Loucy (cell line): ENCODE results near the gene EIF3F.

ENCODE experiments used
- H2AFZ ChIP-seq: fragments of 200-600 bp; sonication (generic); 2 replicates; pipeline ENCODE4 v1.6.0; 2016; ENCODE audit warnings: antibody characterized with exemption, mild to moderate bottlenecking, low read length, moderate library complexity
- H3F3A ChIP-seq: fragments of 200-600 bp; 2 replicates; pipeline ENCODE4 v1.6.0; 2016; ENCODE audit warnings: antibody characterized with exemption, low read depth, mild to moderate bottlenecking
- H3K27me3 ChIP-seq: fragments of 200-600 bp; sonication (generic); 2 replicates; pipeline ENCODE4 v1.6.1; 2014; ENCODE audit warnings: low read length, mild to moderate bottlenecking; ENCODE audit not compliant: insufficient read depth, poor library complexity, severe bottlenecking
- H3K36me3 ChIP-seq: fragments of 200-600 bp; sonication (generic); 2 replicates; pipeline ENCODE4 v1.6.1; 2016; ENCODE audit warnings: low read length; ENCODE audit not compliant: insufficient read depth
- H3K4me1 ChIP-seq: fragments of 200-600 bp; sonication (generic); 2 replicates; pipeline ENCODE4 v1.5.1; 2014; ENCODE audit warnings: low read length, mild to moderate bottlenecking; ENCODE audit not compliant: insufficient read depth, poor library complexity, severe bottlenecking
- H3K4me2 ChIP-seq: fragments of 200-600 bp; sonication (generic); 2 replicates; pipeline ENCODE4 v1.6.0; 2014; ENCODE audit warnings: antibody characterized with exemption, low read length, low read depth, mild to moderate bottlenecking; ENCODE audit not compliant: poor library complexity, severe bottlenecking
- H3K4me3 ChIP-seq: fragments of 200-600 bp; sonication (generic); 2 replicates; pipeline ENCODE4 v1.5.1; 2014; ENCODE audit warnings: low read length, mild to moderate bottlenecking, mixed read lengths; ENCODE audit not compliant: poor library complexity, severe bottlenecking
- H3K79me2 ChIP-seq: fragments of 200-600 bp; sonication (generic); 2 replicates; pipeline ENCODE4 v1.6.1; 2014; ENCODE audit warnings: low read length; ENCODE audit not compliant: insufficient read depth
- H3K9ac ChIP-seq: fragments of 200-600 bp; sonication (generic); 2 replicates; pipeline ENCODE4 v1.6.0; 2014; ENCODE audit warnings: mild to moderate bottlenecking, low read depth, low read length, moderate library complexity; ENCODE audit not compliant: poor library complexity, severe bottlenecking
- H3K9me2 ChIP-seq: fragments of 200-600 bp; sonication (generic); replicated peaks from 2 replicates; pipeline ENCODE4 v1.6.1; 2016; ENCODE audit warnings: low read depth, low read length, mixed read lengths
- H3K9me3 ChIP-seq: fragments of 200-600 bp; sonication (generic); 2 replicates; pipeline ENCODE4 v1.6.1; 2014; ENCODE audit warnings: mild to moderate bottlenecking, antibody characterized with exemption, low read length, low read depth; ENCODE audit not compliant: insufficient read depth
- H4K20me1 ChIP-seq: fragments of 200-600 bp; sonication (generic); 2 replicates; pipeline ENCODE4 v1.6.0; 2014; ENCODE audit warnings: antibody characterized with exemption, low read length, mild to moderate bottlenecking; ENCODE audit not compliant: insufficient read depth, poor library complexity, severe bottlenecking
- EZH2phosphoT487 ChIP-seq: fragments of 200-600 bp; IDR thresholded peaks from 2 replicates; pipeline ENCODE4 v1.6.1; 2018; ENCODE audit warnings: antibody characterized with exemption, mild to moderate bottlenecking, moderate library complexity, borderline replicate concordance
- TF ChIP-seq, protein P1 (sequence below): fragments of 200-600 bp; sonication (generic); conservative IDR thresholded peaks from 2 replicates; pipeline ENCODE4 v1.5.1; 2014; ENCODE audit warnings: mild to moderate bottlenecking, antibody characterized with exemption, low read length

The EIF3F gene

DNA sequence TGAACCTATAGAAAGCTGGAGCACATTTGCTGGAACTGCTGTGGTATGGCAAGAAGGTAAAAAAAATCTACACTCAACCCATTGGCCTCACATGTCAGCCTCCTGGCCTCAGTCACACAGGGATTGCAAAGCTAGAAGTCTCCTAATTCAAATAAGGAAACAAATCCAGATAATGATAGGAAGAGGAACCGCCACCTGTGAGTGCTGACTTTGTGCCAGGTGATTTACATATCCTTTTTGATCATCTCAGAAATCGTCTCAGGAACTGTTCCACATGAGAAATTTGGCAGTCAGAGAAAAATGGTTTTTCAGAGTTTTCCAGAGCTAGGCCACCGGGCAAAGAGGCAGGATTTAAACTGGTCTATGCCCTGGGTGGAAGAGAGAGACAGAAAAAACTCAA is 22.9 kb upstream of the EIF3F start:
- Histone ChIP-seq H3K4me3 (no peak overlapping the region), H3K79me2 (no peaks in the 10 kb centered on the region), H3K9me2 (no peaks in the 10 kb centered on the region), H3K4me2 (no peak overlapping the region), H3K9me3 (no peaks in the 10 kb centered on the region), H3K9ac (no peak overlapping the region), H3K27me3 (no peaks in the 10 kb centered on the region), H3K36me3 (no peaks in the 10 kb centered on the region), H3K4me1 (no peaks in the 10 kb centered on the region), H2AFZ (no peak overlapping the region), H4K20me1 (no peaks in the 10 kb centered on the region), H3F3A (no peaks in the 10 kb centered on the region)
- TF ChIP-seq, protein P1, sequence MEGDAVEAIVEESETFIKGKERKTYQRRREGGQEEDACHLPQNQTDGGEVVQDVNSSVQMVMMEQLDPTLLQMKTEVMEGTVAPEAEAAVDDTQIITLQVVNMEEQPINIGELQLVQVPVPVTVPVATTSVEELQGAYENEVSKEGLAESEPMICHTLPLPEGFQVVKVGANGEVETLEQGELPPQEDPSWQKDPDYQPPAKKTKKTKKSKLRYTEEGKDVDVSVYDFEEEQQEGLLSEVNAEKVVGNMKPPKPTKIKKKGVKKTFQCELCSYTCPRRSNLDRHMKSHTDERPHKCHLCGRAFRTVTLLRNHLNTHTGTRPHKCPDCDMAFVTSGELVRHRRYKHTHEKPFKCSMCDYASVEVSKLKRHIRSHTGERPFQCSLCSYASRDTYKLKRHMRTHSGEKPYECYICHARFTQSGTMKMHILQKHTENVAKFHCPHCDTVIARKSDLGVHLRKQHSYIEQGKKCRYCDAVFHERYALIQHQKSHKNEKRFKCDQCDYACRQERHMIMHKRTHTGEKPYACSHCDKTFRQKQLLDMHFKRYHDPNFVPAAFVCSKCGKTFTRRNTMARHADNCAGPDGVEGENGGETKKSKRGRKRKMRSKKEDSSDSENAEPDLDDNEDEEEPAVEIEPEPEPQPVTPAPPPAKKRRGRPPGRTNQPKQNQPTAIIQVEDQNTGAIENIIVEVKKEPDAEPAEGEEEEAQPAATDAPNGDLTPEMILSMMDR, result no peak
- TF ChIP-seq EZH2phosphoT487, result no peak

DNA sequence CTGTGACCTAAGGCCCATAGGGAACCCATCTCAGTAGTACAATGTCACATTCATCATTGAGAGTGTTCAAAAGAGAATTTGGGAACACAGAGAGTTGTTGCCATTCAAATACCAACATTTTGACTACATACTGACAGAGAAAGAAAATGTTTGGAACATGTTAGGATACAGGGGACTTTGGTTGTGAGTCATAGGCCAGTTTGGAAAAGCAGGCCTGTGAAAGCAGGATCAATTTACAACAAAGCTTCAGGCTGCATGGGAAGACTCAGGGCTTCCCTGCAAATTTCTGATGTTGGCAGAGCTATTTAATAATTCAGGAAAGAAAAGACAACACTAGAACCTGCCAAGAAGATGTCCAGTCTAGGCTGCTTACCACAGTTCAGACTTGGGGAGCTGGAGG is 22.3 kb upstream of the EIF3F start:
- H3K36me3 ChIP-seq, result no peaks in the 10 kb centered on the region
- no peaks in the 10 kb centered on the region for H3K79me2 ChIP-seq
- no peak overlapping the region for H3K4me2 ChIP-seq
- no peaks in the 10 kb centered on the region for H3K4me1 ChIP-seq
- no peak overlapping the region for H3K9ac ChIP-seq
- H3K9me2 ChIP-seq, result no peaks in the 10 kb centered on the region
- H4K20me1 ChIP-seq, result no peaks in the 10 kb centered on the region
- no peaks in the 10 kb centered on the region for H3F3A ChIP-seq
- no peaks in the 10 kb centered on the region for H3K9me3 ChIP-seq
- no peak for TF ChIP-seq EZH2phosphoT487
- TF ChIP-seq, protein P1, result no peak
- H3K27me3 ChIP-seq, result no peaks in the 10 kb centered on the region
- H3K4me3 ChIP-seq, result no peak overlapping the region
- H2AFZ ChIP-seq, result no peak overlapping the region

DNA sequence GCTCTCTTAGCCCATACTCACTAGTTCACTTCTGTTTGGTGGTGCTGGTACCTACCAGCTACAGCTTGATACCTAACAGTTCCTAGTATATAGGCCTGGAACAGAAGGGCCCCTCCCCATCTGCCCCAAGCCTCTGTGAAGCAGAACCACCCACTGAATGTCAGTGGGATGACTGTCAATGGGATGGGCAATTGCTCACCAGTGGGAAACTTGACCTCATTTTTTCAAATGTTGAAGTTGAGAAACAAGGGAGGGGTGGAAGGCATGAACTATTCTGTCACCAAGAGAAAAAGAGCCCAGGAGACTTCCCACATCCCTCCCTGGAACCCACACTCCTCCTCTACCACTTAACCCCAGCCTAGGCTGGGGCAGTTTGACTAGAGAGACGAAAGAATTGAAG is 21.8 kb upstream of the EIF3F start, which contains the start of gene NLRP10:
Gene NLRP10 (minus strand): TSS at position 62 of the 400 bp plus-strand sequence. CDS start 1,952 bp downstream, outside the sequence.
- Histone ChIP-seq H3K9ac (no peak within 1 kb of the TSS), H3K27me3 (no peaks in the 10 kb centered on the region), H3K4me1 (no peaks in the 10 kb centered on the region), H3F3A (no peaks in the 10 kb centered on the region), H3K4me2 (no peak within 1 kb of the TSS), H3K36me3 (no peaks in the 10 kb centered on the region), H3K9me2 (no peaks in the 10 kb centered on the region), H3K79me2 (no peaks in the 10 kb centered on the region), H3K4me3 (no peak within 1 kb of the TSS), H2AFZ (no peak within 1 kb of the TSS), H4K20me1 (no peaks in the 10 kb centered on the region), H3K9me3 (no peaks in the 10 kb centered on the region)
- TF ChIP-seq, protein P1, result no peak
- no peak for TF ChIP-seq EZH2phosphoT487
